ENCODE results near the gene TIMM17B.

DNA sequence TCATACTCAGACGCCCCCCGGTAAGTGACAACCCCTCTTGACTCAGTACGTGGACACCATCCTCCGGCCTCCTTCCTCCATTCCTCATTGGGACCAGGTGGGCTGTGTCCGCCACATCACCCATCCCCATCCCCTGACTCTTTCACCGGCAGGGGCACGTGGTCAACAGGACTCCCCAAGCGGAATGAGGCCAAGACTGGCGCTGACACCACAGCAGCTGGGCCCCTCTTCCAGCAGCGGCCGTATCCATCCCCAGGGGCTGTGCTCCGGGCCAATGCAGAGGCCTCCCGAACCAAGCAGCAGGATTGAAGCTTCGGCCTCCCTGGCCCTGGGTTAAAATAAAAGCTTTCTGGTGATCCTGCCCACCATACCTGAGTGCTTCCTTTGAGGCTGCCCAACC is 5.2 kb upstream of the TIMM17B start:
- no peak for TF ChIP-seq POLR2AphosphoS5 (IDR thresholded peaks at IDR 0.05; ENCODE audit: low read depth, low read length)
- no peak for TF ChIP-seq PAX5 (IDR thresholded peaks at IDR 0.05; ENCODE audit: insufficient read depth, low read length, severe bottlenecking)
- TF ChIP-seq SPI1 (IDR thresholded peaks at IDR 0.05; ENCODE audit: low read depth, low read length) = no peak
- no peak for TF ChIP-seq TAF1 (IDR thresholded peaks at IDR 0.05; ENCODE audit: low read depth, low read length)
- TF ChIP-seq POU2F2 (IDR thresholded peaks at IDR 0.05; ENCODE audit: low read depth, low read length) = no peak
- TF ChIP-seq POLR2A (IDR thresholded peaks at IDR 0.05; ENCODE audit: low read depth, low read length) = no peak

All from GM12891 (cell line).